SK-N-MC (cell line): Measurements from ENCODE around the gene LRRN2.

Experiments used
- EZH2 ChIP-seq: fragments of 200-600 bp; sonication (generic); IDR thresholded peaks from one replicate; pipeline ENCODE4 v1.6.1; 2017; ENCODE audit warnings: antibody characterized with exemption
- FOXP2 ChIP-seq: optimal IDR thresholded peaks from 2 replicates; pipeline ENCODE3; 2011; ENCODE audit warnings: mild to moderate bottlenecking, moderate library complexity; ENCODE audit not compliant: insufficient read depth; ENCODE audit errors: extremely low read length, control extremely low read depth
- POLR2AphosphoS5 ChIP-seq: IDR thresholded peaks from 2 replicates; pipeline ENCODE4 v1.6.1; 2012; ENCODE audit warnings: mild to moderate bottlenecking, low read depth, low read length, borderline replicate concordance

- TF ChIP-seq EZH2 (no peak), POLR2AphosphoS5 (no peak), FOXP2 (no peak)
Measured at GRCh38 chr1:204713541-204713940, 28.0 kb upstream of the LRRN2 start.
